Upper lobe of left lung (tissue), 6 donors: ENCODE results near the gene ITGB3BP. TPM values are rescaled to one million over a fixed set of nuclear protein-coding genes. Genes with fewer than 3 reads are reported as not detected.
A peak's percentile ranks its signal among the peaks of the same experiment; 100 is the strongest.

Source experiments
- ATAC-seq, 2 donors: fragments of 200-7000 bp; cut with Tn5 transposase; one replicate each; pipeline ENCODE4 v1.9.1; 2022; ENCODE audit warnings: mild to moderate bottlenecking in 2 of 2, moderate library complexity in 2 of 2; ENCODE audit not compliant: low FRiP score in 2 of 2
- DNase-seq, 2 donors: peaks; one replicate each; pipeline ENCODE4 v3.0.0-alpha.2; 2019 to 2020
- H3K27ac ChIP-seq, 4 donors: fragments of 200-600 bp; sonication (generic); one replicate each; pipeline ENCODE4 v1.5.1; 2016 to 2019
- H3K27me3 ChIP-seq, 4 donors: fragments of 200-600 bp; sonication (generic); one replicate each; pipeline ENCODE4 v1.5.1; 2017 to 2019
- H3K36me3 ChIP-seq, 4 donors: fragments of 200-600 bp; sonication (generic); one replicate each; pipeline ENCODE4 v1.5.1; 2016 to 2019
- H3K4me1 ChIP-seq, 4 donors: fragments of 200-600 bp; sonication (generic); one replicate each; pipeline ENCODE4 v1.5.1; 2018 to 2019
- H3K4me3 ChIP-seq, 4 donors: fragments of 200-600 bp; sonication (generic); one replicate each; pipeline ENCODE4 v1.5.1; 2017 to 2019; ENCODE audit warnings: mild to moderate bottlenecking in 2 of 4, moderate library complexity in 1 of 4
- H3K9me3 ChIP-seq, 4 donors: fragments of 200-600 bp; sonication (generic); one replicate each; pipeline ENCODE4 v1.5.1; 2018 to 2019
- CTCF ChIP-seq, 6 experiments: fragments of 450-650 bp in 4 of 6; fragments of 200-600 bp in 2 of 6; sonication (generic) in 2 of 6; IDR thresholded peaks; one replicate each; pipeline ENCODE4 v1.5.1; 2016 to 2019; ENCODE audit warnings: antibody characterized with exemption in 6 of 6
- EP300 ChIP-seq, 4 donors: sonication (generic); formaldehyde crosslinking; IDR thresholded peaks; one replicate each; pipeline ENCODE4 v1.5.1; 2017; ENCODE audit warnings: antibody characterized with exemption in 4 of 4, control low read depth in 2 of 4
- POLR2A ChIP-seq, 4 donors: fragments of 450-650 bp; IDR thresholded peaks; one replicate each; pipeline ENCODE4 v1.5.1; 2016 to 2017; ENCODE audit warnings: antibody characterized with exemption in 4 of 4, mild to moderate bottlenecking in 2 of 4
- POLR2AphosphoS5 ChIP-seq, 2 donors: sonication (generic); formaldehyde crosslinking; IDR thresholded peaks; one replicate each; pipeline ENCODE4 v1.5.1; 2017; ENCODE audit warnings: antibody characterized with exemption in 2 of 2
- WGBS, 2 donors: methylation state at CpG; one replicate each; pipeline ENCODE4 v1.1.5; 2017 to 2018; 5-methylcytosine and 5-hydroxymethylcytosine counted together
- total RNA-seq, 6 donors: library from RNA; depleted of rRNA in 4 of 6; stranded (reverse); fragments of >200 nt in 4 of 6; gene quantifications; one replicate each; pipeline versions ENCODE4 v1.1.0 to v1.2.1, GENCODE V29; 2016 to 2021
- donor health status: DM: no; HTN: no; CAD: no; lungs with moderate emphysema.
- donor health status: DM: no; HTN: yes; CAD: no; lungs with severe emphysema.

ITGB3BP gene
- total RNA-seq, 6 donors from 2014 or later, result 8.2 to 14.7 (median 10.4) TPM

GRCh38 chr1:63559357-63559756 lies 36.3 kb upstream of the ITGB3BP start:
- H3K4me1 ChIP-seq, result no peaks in the 10 kb centered on the region
- 94 to 100% methylated on average over 2 of the region's 2 CpGs for WGBS, 2 donors
- ATAC-seq, result no peak
- H3K9me3 ChIP-seq, result no peaks in the 10 kb centered on the region
- H3K4me3 ChIP-seq, result no peak overlapping the region
- DNase-seq, result no peak
- no peaks in the 10 kb centered on the region for H3K27me3 ChIP-seq
- H3K36me3 ChIP-seq, result no peaks in the 10 kb centered on the region
- TF ChIP-seq POLR2A (IDR thresholded peaks at IDR 0.05), result no peak
- H3K27ac ChIP-seq, result no peak overlapping the region

DNA sequence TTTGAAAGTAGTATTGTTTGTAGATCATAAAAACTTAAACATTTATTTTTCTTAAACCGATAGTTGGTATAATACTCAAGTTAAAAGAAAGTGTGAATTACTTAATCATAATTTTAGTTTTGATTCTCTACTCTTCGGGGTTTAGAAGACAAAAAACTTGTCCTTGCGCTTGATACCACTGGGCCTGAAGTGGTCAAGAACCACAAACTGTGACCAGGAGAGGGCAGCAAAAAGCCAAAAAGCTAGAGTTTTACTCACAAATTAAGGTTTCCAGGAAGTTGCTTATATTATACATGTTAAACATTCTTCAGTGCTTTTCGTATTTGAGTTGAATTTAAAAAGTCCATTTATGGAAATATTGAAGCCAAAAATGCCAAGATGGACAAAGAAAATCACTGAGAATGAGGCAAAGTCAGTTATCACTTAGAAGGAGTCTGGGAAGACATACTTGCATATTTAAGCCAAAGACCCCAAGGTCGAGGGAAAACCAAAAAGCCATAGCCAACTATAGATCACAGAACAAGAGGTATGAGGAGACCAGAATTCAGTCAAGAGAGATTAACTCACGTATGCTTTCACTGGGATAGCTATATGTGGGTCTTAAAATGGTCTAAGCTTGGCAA lies 34.5 kb upstream of the ITGB3BP start:
- ATAC-seq (no peak), DNase-seq (no peak)
- Histone ChIP-seq H3K36me3 (peaks cover 0 to 4% (median 0%) of the 10 kb centered on the region in 4 donors), H3K27me3 (no peaks in the 10 kb centered on the region), H3K4me3 (no peak overlapping the region), H3K9me3 (no peaks in the 10 kb centered on the region), H3K4me1 (no peaks in the 10 kb centered on the region), H3K27ac (no peak overlapping the region)
- peak in 2 of 6 experiments; percentile 19 to 38 for TF ChIP-seq CTCF (IDR thresholded peaks at IDR 0.05)
- TF ChIP-seq EP300 (IDR thresholded peaks at IDR 0.05), result no peak
- no peak for TF ChIP-seq POLR2AphosphoS5 (IDR thresholded peaks at IDR 0.05)
- no peak for TF ChIP-seq POLR2A (IDR thresholded peaks at IDR 0.05)
- WGBS, 2 donors, result 77 to 80% methylated on average over 6 of the region's 6 CpGs

DNA sequence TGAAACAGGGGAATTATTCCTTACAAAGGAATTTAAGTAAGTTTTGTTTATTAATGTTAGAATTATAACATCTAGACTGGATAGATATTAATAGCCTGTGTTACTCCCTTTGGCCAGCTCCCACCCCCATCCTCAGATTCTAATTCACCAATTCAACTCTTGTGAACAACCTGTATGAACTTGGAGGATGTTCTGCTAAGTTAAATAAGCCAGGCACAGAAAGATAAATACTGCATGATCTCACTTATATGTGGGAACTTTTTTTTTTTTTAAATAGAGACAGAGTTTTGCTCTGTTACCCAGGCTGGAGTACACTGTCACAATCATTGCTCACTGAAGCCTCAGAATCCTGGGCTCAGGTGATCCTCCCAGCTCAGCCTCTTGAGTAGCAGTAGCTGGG lies 32.5 kb upstream of the ITGB3BP start:
- Histone ChIP-seq H3K4me3 (no peak overlapping the region), H3K9me3 (no peaks in the 10 kb centered on the region), H3K27ac (no peak overlapping the region), H3K4me1 (no peaks in the 10 kb centered on the region), H3K27me3 (no peaks in the 10 kb centered on the region), H3K36me3 (peaks cover 0 to 4% (median 0%) of the 10 kb centered on the region in 4 donors)
- ATAC-seq (no peak), DNase-seq (no peak)
- TF ChIP-seq POLR2AphosphoS5 (IDR thresholded peaks at IDR 0.05) (no peak), CTCF (IDR thresholded peaks at IDR 0.05) (no peak), POLR2A (IDR thresholded peaks at IDR 0.05) (no peak), EP300 (IDR thresholded peaks at IDR 0.05) (no peak)

DNA sequence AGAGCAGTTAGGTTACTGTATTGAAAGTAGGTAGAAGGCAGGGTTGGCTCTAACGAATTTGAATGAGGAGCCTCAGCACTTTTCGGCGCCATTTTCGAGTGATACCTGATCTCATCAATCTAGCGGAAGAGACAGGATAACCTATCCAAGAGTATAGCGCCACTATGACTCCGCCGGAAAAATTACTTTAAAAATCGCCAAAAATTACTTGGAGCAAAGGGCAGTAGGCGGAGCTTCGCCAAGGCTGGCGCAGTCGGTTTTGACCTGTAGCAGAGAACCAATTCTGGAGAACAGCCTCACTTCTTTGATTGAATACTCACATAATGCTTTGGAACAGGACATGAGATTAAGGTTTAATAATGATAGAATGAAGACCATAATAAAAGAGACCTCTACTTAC lies 25.9 kb upstream of the ITGB3BP start:
- no peak for ATAC-seq
- 89 to 94% methylated on average over 13 of the region's 13 CpGs for WGBS, 2 donors
- no peak overlapping the region for H3K27ac ChIP-seq
- H3K36me3 ChIP-seq, result peaks cover 0 to 8% (median 3%) of the 10 kb centered on the region in 4 donors
- H3K4me3 ChIP-seq, result no peak overlapping the region
- no peaks in the 10 kb centered on the region for H3K4me1 ChIP-seq
- H3K27me3 ChIP-seq, result no peaks in the 10 kb centered on the region
- no peak for TF ChIP-seq POLR2A (IDR thresholded peaks at IDR 0.05)
- TF ChIP-seq POLR2AphosphoS5 (IDR thresholded peaks at IDR 0.05), result no peak
- TF ChIP-seq EP300 (IDR thresholded peaks at IDR 0.05), result no peak
- no peak for TF ChIP-seq CTCF (IDR thresholded peaks at IDR 0.05)
- no peak for DNase-seq
- H3K9me3 ChIP-seq, result no peaks in the 10 kb centered on the region

DNA sequence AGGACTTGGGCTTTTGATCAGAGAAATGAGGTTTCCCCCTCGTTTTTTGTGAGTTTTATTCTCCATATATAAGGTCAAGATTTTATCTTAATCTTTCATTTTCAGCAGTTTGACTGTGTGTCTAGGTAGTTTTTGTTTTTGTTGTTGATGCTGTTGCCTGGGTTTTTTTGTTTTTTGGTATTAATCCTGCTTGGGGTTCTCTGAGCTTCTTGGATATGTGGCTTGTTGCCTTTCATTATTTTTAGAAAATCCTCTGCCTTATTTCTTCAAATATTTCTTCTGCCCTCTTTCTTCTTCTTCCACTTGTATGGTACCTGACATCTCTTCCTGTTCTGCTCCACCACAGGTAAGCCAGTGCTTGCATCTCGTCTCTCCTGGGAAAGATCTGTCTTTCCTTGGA lies 25.3 kb upstream of the ITGB3BP start:
- Histone ChIP-seq H3K36me3 (peaks cover 0 to 8% (median 3%) of the 10 kb centered on the region in 4 donors), H3K9me3 (no peaks in the 10 kb centered on the region), H3K4me1 (no peaks in the 10 kb centered on the region), H3K4me3 (no peak overlapping the region), H3K27me3 (no peaks in the 10 kb centered on the region), H3K27ac (no peak overlapping the region)
- no peak for DNase-seq
- 86 to 90% methylated on average over 2 of the region's 2 CpGs for WGBS, 2 donors
- no peak for TF ChIP-seq POLR2A (IDR thresholded peaks at IDR 0.05)
- TF ChIP-seq POLR2AphosphoS5 (IDR thresholded peaks at IDR 0.05), result no peak
- no peak for TF ChIP-seq EP300 (IDR thresholded peaks at IDR 0.05)
- TF ChIP-seq CTCF (IDR thresholded peaks at IDR 0.05), result no peak
- no peak for ATAC-seq
